GM18907 (cell line): Measurements from ENCODE around the gene BABAM1.

Experiments used
- ATAC-seq: cut with Tn5 transposase; IDR thresholded peaks from one replicate; pipeline ENCODE4 v1.9.1; 2021; ENCODE audit warnings: mild to moderate bottlenecking, moderate library complexity; ENCODE audit not compliant: unreplicated experiment

Gene BABAM1

GRCh38 chr19:17302391-17303166, 35.3 kb downstream of the BABAM1 start:
- ATAC-seq, result no peak

GRCh38 chr19:17303167-17303939, 36.1 kb downstream of the BABAM1 start, which contains the start of gene ABHD8:
ABHD8 (minus strand) TSS chr19:17303425; CDS start chr19:17301616, 1,809 bp downstream.
- ATAC-seq, result peak; percentile 45

- ATAC-seq, result no peak
These were observed 36.7 kb downstream of the BABAM1 start for GRCh38 chr19:17303940-17304267.

GRCh38 chr19:17304386-17305215, 37.4 kb downstream of the BABAM1 start:
- no peak for ATAC-seq

GRCh38 chr19:17305216-17305516, 37.9 kb downstream of the BABAM1 start:
- no peak for ATAC-seq

- ATAC-seq, result peak; percentile 74
These were observed 38.5 kb downstream of the BABAM1 start, which contains the start of gene MRPL34 for GRCh38 chr19:17305517-17306284. MRPL34 (plus strand) TSS chr19:17305872; CDS start chr19:17305893, 21 bp downstream.

- no peak for ATAC-seq
These were observed 39.1 kb downstream of the BABAM1 start for GRCh38 chr19:17306285-17306714.

- no peak for ATAC-seq
These were observed 40.7 kb downstream of the BABAM1 start for GRCh38 chr19:17307876-17308377.

GRCh38 chr19:17309198-17309964, 42.1 kb downstream of the BABAM1 start, which contains the start of gene DDA1:
DDA1 (plus strand) TSS chr19:17309563; CDS start chr19:17309655, 92 bp downstream.
- peak; percentile 57 for ATAC-seq

- no peak for ATAC-seq
These were observed 42.8 kb downstream of the BABAM1 start for GRCh38 chr19:17309965-17310461.

- no peak for ATAC-seq
These were observed 44.4 kb downstream of the BABAM1 start for GRCh38 chr19:17311455-17312188.

- ATAC-seq, result no peak
These were observed 45.2 kb downstream of the BABAM1 start for GRCh38 chr19:17312189-17313113.

GRCh38 chr19:17314007-17314593, 46.9 kb downstream of the BABAM1 start:
- ATAC-seq, result no peak

GRCh38 chr19:17318966-17319365, 51.7 kb downstream of the BABAM1 start:
- no peak for ATAC-seq

GRCh38 chr19:17319473-17320238, 52.4 kb downstream of the BABAM1 start:
- no peak for ATAC-seq

GRCh38 chr19:17320435-17320834, 53.2 kb downstream of the BABAM1 start:
- ATAC-seq, result no peak
